ENCODE measurements around the gene PLEKHG1.

PLEKHG1 gene

GRCh38 chr6:150599199-150600009, at the start of gene PLEKHG1:
Gene PLEKHG1 (plus strand): TSS chr6:150599885. CDS start chr6:150733682, 133,797 bp downstream.
- DNase-seq (ENCODE audit: low spot score), result peak; percentile 29

DNA sequence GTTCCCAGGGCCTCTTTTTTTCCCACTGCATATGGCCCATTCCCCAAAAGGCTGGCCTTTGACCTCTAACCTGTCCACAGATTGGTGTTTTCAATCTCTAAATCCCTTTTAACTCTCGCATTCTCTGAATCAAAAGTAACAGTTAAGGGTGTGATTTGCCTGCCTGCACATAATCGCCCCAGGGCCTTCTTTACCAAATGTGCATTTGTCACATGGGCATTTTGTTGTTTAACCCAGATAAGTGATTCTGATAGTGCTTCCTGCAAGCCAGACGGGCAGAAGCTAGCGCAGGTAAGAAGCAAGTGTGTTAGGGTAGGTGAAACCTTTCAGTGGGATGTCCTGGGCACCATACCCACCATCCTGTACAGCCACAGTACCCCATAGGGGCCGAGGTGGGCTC, 49.4 kb upstream of the PLEKHG1 start:
- no peak for DNase-seq (ENCODE audit: low spot score)

GRCh38 chr6:150557043-150557599, 42.6 kb upstream of the PLEKHG1 start:
- no peak for DNase-seq (ENCODE audit: low spot score)

DNA sequence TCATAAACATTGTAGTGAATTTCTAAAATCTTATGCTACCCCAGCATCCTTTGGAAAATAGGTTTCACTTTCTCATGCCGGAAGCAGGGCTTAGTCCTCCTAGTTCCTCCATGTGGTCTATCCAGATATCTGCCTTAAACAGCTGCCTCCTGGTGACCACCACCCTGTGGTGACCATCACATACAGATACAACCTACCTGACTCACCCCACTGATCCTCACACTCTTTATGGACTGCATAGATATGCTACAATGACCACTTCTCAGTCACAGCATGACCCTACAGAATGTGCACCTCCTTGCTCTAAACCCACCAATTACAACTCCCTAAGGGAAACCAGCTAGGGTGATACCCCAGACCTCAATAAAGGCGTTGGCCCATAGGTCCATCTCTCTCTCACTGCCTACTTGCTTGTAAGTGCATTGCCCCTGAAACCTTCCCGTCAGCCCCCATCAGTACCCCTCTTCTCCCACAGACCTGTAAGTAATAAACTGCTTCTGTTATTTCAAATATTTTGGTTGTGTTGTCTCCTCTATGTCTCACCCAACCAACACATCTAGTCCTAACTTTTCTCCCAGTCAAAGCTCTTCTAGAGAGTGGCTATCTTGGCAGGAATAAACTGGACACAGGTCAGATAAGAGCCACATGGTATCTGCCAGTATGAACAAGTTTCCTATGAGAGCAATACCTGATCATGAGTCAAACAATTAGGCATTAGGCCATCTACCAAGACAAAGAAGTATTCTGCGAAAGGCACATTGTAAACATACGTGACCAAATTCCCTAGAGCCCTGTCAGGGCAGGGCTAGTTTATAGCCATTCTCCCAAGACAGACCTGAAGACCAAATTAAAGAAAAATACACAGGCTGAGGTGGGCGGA, 39.4 kb upstream of the PLEKHG1 start:
- no peak for DNase-seq (ENCODE audit: low spot score)

DNA sequence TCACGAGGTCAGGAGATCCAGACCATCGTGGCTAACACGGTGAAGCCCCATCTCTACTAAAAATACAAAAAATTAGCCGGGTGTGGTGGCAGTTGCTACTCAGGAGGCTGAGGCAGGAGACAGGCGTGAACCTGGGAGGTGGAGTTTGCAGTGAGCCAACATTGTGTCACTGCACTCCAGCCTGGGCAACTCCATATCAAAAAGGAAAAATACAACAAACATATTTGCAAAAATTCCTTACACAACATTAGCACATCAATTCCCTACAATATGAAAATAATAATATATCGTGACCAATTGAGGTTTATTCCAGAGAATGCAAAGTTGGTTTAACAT, 38.8 kb upstream of the PLEKHG1 start:
- no peak for DNase-seq (ENCODE audit: low spot score)

GRCh38 chr6:150565945-150566344, 33.7 kb upstream of the PLEKHG1 start:
- no peak for DNase-seq (ENCODE audit: low spot score)

- no peak for DNase-seq (ENCODE audit: low spot score)
Measured at GRCh38 chr6:150566486-150566885, 33.2 kb upstream of the PLEKHG1 start.

DNA sequence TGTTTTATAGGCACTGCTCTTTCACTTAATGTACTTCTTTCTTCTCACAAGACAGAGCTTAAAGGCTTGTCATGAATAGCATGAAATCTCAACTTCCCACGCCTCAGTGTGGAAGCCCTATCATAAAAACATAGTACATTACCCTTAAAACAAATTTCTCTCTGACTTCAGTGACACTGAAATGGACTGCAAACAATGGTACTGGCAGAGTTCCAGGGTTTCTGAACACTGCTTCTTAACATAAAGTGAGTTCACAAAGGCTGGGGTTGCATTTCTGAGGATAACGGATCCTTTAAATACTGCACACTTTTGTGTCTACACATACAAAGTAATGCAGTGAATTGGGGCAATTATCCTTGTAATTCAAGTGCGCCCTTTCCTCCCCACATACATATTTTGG, 32.3 kb upstream of the PLEKHG1 start:
- DNase-seq (ENCODE audit: low spot score), result no peak

DNA sequence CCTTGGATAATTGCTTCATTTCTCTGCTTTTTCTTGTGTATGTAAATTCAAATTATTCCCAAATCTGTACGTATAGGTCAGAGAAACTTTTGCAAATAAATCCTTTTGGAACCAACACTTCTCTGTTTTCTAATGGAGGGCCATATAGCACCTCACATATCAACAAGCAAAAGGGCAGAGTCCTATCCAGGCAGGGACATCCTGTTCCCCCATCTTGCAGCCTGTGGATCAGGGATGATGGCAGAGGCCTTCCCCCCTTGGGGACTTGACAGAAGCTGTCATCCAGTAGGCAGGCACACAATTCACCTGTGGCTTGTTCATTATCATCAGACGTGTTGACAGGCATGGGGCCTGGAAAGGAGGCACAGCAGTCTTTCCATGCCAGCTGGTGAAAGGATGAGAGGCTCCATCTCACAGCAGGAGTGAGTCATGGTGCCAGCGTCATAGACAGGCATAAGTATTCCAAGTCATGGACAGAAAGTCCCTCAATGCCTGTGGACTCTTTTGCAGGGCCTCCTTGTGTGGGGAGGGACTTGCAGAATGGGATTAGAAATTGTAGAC, 31.8 kb upstream of the PLEKHG1 start:
- no peak for DNase-seq (ENCODE audit: low spot score)

- DNase-seq (ENCODE audit: low spot score), result no peak
Measured at GRCh38 chr6:150568560-150568959, 31.1 kb upstream of the PLEKHG1 start.

GRCh38 chr6:150569161-150569560, 30.5 kb upstream of the PLEKHG1 start:
- DNase-seq (ENCODE audit: low spot score), result no peak

DNA sequence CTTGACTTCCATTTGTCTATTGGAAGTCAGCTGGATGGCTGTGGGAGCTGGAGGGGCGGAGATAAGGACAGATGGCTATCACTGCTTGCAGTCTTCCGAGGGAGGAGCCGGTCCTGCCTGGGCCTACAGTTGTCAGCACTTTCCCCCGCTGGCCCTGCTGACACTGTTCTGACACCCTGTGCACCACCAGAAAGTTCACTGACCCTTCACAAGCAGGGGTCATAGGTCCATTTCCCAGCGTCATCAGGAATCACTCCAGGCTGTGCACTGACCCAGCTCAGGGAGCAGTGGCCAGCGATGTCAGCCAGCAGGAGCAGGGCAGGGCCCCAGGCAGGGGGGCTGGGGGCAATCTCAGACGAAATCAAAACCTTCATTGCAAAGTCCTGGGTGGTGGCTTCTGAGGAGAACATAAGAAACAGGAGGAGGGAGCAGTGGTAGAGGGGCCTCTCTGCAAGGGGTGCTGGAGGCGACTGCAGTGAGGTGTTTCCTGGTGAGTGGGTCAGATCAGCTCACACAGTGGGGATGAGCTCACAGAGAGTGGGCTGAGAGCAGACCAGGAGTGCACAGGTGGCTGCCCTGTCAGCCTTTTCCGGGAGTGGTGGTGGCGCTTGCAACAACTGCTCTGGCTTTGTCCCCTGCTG, 26.5 kb upstream of the PLEKHG1 start:
- no peak for DNase-seq (ENCODE audit: low spot score)

DNA sequence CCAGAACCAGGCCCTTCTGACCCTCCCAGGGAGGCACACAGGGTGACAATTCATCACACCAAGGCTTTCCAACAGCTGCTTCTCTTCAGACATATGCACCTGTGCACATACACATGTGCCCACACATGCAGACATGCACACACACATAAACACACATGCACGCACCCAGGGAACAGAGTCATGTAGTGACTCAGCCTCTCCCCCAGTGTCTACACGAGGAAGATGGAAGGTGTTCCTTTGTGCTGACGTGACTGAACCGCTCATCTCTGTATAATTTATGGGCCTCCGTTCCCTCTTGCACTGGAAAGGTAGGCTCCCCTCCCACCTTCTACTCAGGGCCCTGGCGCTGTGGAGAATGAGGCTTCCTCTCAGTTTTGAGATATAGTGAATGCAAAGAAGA, 23.8 kb upstream of the PLEKHG1 start:
- no peak for DNase-seq (ENCODE audit: low spot score)

- DNase-seq (ENCODE audit: low spot score), result no peak
Measured at GRCh38 chr6:150576651-150577226, 22.9 kb upstream of the PLEKHG1 start.

GRCh38 chr6:150579611-150580010, 20.1 kb upstream of the PLEKHG1 start:
- DNase-seq (ENCODE audit: low spot score), result no peak

- no peak for DNase-seq (ENCODE audit: low spot score)
Measured at GRCh38 chr6:150580489-150580888, 19.2 kb upstream of the PLEKHG1 start.

GRCh38 chr6:150584065-150584464, 15.6 kb upstream of the PLEKHG1 start:
- DNase-seq (ENCODE audit: low spot score), result no peak

- no peak for DNase-seq (ENCODE audit: low spot score)
Measured at GRCh38 chr6:150584596-150584995, 15.1 kb upstream of the PLEKHG1 start.

- no peak for DNase-seq (ENCODE audit: low spot score)
Measured at GRCh38 chr6:150586850-150587359, 12.8 kb upstream of the PLEKHG1 start.

DNA sequence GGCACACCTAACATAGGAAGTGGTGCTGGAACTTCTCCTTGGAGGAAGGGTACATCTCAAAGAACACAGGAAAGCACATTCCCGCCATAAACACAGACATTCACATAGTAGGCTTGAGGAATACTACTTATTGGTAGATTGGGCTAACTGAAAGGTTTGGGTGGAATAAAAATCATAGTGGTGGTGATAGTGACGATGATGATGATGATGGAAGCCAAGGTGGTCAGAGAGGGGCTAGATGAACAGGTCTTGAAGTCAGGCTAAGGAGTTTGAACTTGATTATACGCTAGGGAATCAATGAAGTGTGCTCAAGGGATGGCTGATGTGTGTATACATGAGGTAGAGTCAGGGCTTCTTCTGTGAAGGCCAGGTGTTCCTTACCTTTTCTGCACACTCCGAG, 12.0 kb upstream of the PLEKHG1 start:
- DNase-seq (ENCODE audit: low spot score), result no peak

DNA sequence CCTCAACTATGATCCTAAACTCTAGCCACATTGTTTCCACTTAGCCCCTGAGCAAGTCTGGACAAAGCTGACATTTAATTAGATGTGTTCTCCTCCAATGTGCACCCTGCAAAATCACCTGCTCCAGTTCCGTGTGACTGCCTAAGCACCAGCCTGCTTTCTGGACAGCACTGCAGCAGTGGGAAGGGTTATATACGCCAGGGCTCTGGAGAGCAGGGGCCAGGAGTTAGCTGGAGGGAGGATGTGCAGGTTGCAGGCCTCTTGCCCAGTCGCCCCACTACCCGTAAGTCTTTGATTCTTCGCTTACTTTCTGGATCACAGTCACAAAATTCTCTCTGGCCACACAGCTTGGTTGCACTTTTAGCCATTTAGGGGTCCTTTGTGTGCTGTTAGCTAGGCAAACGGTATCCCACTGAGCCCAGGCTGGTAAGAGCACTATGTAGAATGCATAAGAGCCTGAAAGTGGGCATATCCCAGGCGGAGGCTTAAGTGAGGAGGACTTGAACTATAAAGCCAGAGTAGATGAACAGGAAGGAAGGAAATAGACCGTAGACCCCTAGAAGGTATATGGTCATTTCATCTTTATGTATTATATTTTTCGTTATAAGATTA, 10.7 kb upstream of the PLEKHG1 start:
- DNase-seq (ENCODE audit: low spot score), result no peak
